ENCODE results near the gene NOD1. TPM values are rescaled to one million over a fixed set of nuclear protein-coding genes. Genes with fewer than 3 reads are reported as not detected.

NOD1 gene
- total and polyA plus RNA-seq, 2 of the 13 experiments (the other 11 are each of a cell fraction or from before 2014, with no cell fraction given) = 1.7 to 2.9 TPM

DNA sequence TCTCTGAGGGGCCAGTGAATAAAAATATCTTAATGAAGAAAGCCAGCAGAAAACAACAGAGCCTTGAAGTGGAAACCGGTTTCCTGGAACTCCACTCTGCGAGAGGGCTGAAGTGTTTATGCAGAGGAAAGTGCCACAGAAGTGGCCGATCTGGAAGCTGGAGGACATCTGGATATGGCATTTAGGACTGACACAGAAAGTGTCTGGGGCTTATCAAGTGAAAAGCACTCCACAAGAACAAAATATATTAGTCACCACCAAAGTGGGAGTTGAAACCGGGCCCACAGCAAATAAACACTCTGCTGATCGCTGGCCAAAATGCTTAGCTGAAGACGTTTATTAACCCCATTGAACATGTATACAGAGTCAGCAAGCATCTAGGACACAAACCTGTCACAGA is 7.8 kb downstream of the NOD1 start (continued):
- no peak for TF ChIP-seq NFKBIZ (CRISPR knock-in tag; IDR thresholded peaks at IDR 0.05)

DNA sequence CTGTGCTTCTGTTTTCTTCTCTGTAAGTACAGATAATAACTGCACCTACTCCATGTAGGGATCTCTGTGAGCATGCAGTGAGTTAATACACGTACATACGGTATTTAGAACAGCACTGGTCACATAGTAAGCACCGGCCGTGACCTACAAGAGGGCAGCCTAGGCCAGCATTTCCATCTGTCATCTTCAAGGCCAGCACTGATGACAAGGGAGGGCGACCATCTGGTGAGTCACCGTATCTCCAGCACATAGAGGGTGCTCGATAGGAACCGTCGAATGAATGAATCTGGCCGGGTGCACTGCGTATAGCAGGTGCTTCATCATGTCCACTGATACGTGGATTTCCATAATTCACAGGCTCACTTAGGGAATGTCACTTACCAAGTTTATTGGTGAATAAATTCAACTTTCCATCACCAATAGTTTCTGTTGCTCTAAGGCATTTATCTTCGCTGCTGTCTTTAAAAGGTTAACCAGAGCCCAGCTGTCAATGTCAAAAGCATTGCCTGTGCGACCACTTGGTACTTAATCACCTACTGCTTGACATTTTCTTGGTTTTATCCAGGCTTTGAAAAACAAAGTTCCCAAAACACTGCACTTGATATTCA is 8.3 kb downstream of the NOD1 start:
- H3K4me2 ChIP-seq (ENCODE audit: low read depth, low read length) = no peak overlapping the region
- no peaks in the 10 kb centered on the region for H3K27me3 ChIP-seq (ENCODE audit: control insufficient read depth in 1 of 2, insufficient read depth in 2 of 2, low read length in 2 of 2)
- in situ Hi-C loops (cut with HindIII; ENCODE audit: extremely low pct_ligation_motif_present, low pct_unique_long_range_greater_than_20kb) = no loop called here
- ChIA-PET CTCF (ENCODE audit: low intra/inter-chr PET ratio, low total read pairs) (no interaction called here), POLR2A (no interaction called here)
- no peak overlapping the region for H3K27ac ChIP-seq (ENCODE audit: extremely low read length, insufficient read depth, low read length)
- H3K4me1 ChIP-seq (ENCODE audit: insufficient read depth, low read length) = peaks cover 19% of the 10 kb centered on the region
- intact Hi-C loops (cut with micrococcal nuclease; ENCODE audit: unreplicated experiment) = no loop called here
- H3K9me3 ChIP-seq (ENCODE audit: low read length) = no peaks in the 10 kb centered on the region
- FAIRE-seq (no peak), ATAC-seq (no peak), DNase-seq (ENCODE audit: low spot score) (no peak)
- no peaks in the 10 kb centered on the region for H3K79me2 ChIP-seq (ENCODE audit: insufficient read depth, low read length)
- H3K4me3 ChIP-seq (replicated peaks in 1 of 3; ENCODE audit: insufficient read depth in 1 of 3, low read depth in 2 of 3, low read length in 3 of 3) = no peak overlapping the region
- H3K36me3 ChIP-seq (replicated peaks in 1 of 2; ENCODE audit: control insufficient read depth in 1 of 2, insufficient read depth in 2 of 2, low read length in 2 of 2) = no peaks in the 10 kb centered on the region
- no peak overlapping the region for H3K9ac ChIP-seq (ENCODE audit: insufficient read depth, low read depth, low read length)
- H2AFZ ChIP-seq (ENCODE audit: low read length) = no peak overlapping the region
- 83% methylated on average over 14 of the region's 14 CpGs for WGBS (ENCODE audit: low lambda C conversion rate)
- no peak for TF ChIP-seq KLF16 (CRISPR knock-in tag; IDR thresholded peaks at IDR 0.05)
- TF ChIP-seq SIX1 (CRISPR knock-in tag; IDR thresholded peaks at IDR 0.05; ENCODE audit: borderline replicate concordance) = no peak
- TF ChIP-seq ZFP90 (CRISPR knock-in tag; IDR thresholded peaks at IDR 0.05; ENCODE audit: borderline replicate concordance) = no peak
- TF ChIP-seq, protein P1, sequence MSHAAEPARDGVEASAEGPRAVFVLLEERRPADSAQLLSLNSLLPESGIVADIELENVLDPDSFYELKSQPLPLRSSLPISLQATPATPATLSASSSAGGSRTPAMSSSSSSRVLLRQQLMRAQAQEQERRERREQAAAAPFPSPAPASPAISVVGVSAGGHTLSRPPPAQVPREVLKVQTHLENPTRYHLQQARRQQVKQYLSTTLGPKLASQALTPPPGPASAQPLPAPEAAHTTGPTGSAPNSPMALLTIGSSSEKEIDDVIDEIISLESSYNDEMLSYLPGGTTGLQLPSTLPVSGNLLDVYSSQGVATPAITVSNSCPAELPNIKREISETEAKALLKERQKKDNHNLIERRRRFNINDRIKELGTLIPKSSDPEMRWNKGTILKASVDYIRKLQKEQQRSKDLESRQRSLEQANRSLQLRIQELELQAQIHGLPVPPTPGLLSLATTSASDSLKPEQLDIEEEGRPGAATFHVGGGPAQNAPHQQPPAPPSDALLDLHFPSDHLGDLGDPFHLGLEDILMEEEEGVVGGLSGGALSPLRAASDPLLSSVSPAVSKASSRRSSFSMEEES (CRISPR knock-in tag; IDR thresholded peaks at IDR 0.05) = no peak
- no peak for TF ChIP-seq ISL2 (CRISPR knock-in tag; IDR thresholded peaks at IDR 0.05)
- peak; percentile 15; the same call in 1 of the 2 replicates for TF ChIP-seq FOSL2 (CRISPR knock-in tag; IDR thresholded peaks at IDR 0.05)
- no peak for TF ChIP-seq ZNF839 (CRISPR knock-in tag; IDR thresholded peaks at IDR 0.05; ENCODE audit: borderline replicate concordance)
- BruUV-seq (replicated peaks) = no TSS peak
- no peaks in the 10 kb centered on the region for H4K20me1 ChIP-seq (ENCODE audit: insufficient read depth, low read length)

Data from HepG2 (cell line).